BE2C (cell line): ENCODE data around the gene CCDC134.

ENCODE experiments used
- DNase-seq: peaks from one replicate; pipeline ENCODE4 v3.0.0-alpha.2; 2020
- H3K27me3 ChIP-seq: fragments of 250-450 bp; sonication (Bioruptor Pico); 2 replicates; pipeline ENCODE4 v1.5.1; 2020; ENCODE audit warnings: mild to moderate bottlenecking
- H3K36me3 ChIP-seq: fragments of 250-450 bp; sonication (Bioruptor Pico); 2 replicates; pipeline ENCODE4 v1.5.1; 2020; ENCODE audit warnings: mild to moderate bottlenecking
- H3K4me1 ChIP-seq: fragments of 250-450 bp; sonication (Bioruptor Pico); 2 replicates; pipeline ENCODE4 v1.5.1; 2020
- H3K4me3 ChIP-seq: 2 replicates; pipeline ENCODE4 v1.5.1; 2011; ENCODE audit warnings: low read depth, low read length
- H3K9me3 ChIP-seq: fragments of 250-450 bp; sonication (Bioruptor Pico); 2 replicates; pipeline ENCODE4 v1.5.1; 2020
- CTCF ChIP-seq: IDR thresholded peaks from 2 replicates; pipeline ENCODE4 v1.5.1; 2012; ENCODE audit warnings: mild to moderate bottlenecking, low read depth, low read length

CCDC134 gene

GRCh38 chr22:41818596-41818995 is 18.1 kb downstream of the CCDC134 start:
- H3K27me3 ChIP-seq: no peaks in the 10 kb centered on the region

GRCh38 chr22:41819257-41819656 is 18.8 kb downstream of the CCDC134 start:
- H3K36me3 ChIP-seq: peaks cover 3% of the 10 kb centered on the region
- TF ChIP-seq CTCF: no peak
- H3K4me3 ChIP-seq: no peak overlapping the region
- H3K4me1 ChIP-seq: peaks cover 5% of the 10 kb centered on the region
- DNase-seq: no peak
- H3K9me3 ChIP-seq: no peaks in the 10 kb centered on the region
- no peaks in the 10 kb centered on the region for H3K27me3 ChIP-seq

More at GRCh38 chr22:41818596-41818995, 18.1 kb downstream of the CCDC134 start:
- DNase-seq: no peak
- Histone ChIP-seq H3K36me3 (peaks cover 7% of the 10 kb centered on the region), H3K4me3 (no peak overlapping the region), H3K4me1 (peaks cover 5% of the 10 kb centered on the region), H3K9me3 (no peaks in the 10 kb centered on the region)
- no peak for TF ChIP-seq CTCF

- no peak overlapping the region for H3K4me3 ChIP-seq
- no peaks in the 10 kb centered on the region for H3K27me3 ChIP-seq
- no peaks in the 10 kb centered on the region for H3K9me3 ChIP-seq
- no peak for TF ChIP-seq CTCF
- DNase-seq: no peak
- H3K4me1 ChIP-seq: peaks cover 5% of the 10 kb centered on the region
- H3K36me3 ChIP-seq: peaks cover 3% of the 10 kb centered on the region
Measured at GRCh38 chr22:41820447-41820846, 20.0 kb downstream of the CCDC134 start.

- H3K4me3 ChIP-seq: no peak overlapping the region
- TF ChIP-seq CTCF: no peak
- peak; percentile 45 for DNase-seq
- H3K4me1 ChIP-seq: peaks cover 12% of the 10 kb centered on the region
- no peaks in the 10 kb centered on the region for H3K27me3 ChIP-seq
- no peaks in the 10 kb centered on the region for H3K9me3 ChIP-seq
- peaks cover 7% of the 10 kb centered on the region for H3K36me3 ChIP-seq
Measured at GRCh38 chr22:41821471-41822316, 21.2 kb downstream of the CCDC134 start.

- H3K9me3 ChIP-seq: no peaks in the 10 kb centered on the region
- peaks cover 18% of the 10 kb centered on the region for H3K4me1 ChIP-seq
- H3K36me3 ChIP-seq: peaks cover 7% of the 10 kb centered on the region
- no peaks in the 10 kb centered on the region for H3K27me3 ChIP-seq
- TF ChIP-seq CTCF: peak; percentile 64
- H3K4me3 ChIP-seq: no peak overlapping the region
- no peak for DNase-seq
Measured at GRCh38 chr22:41822317-41823057, 22.0 kb downstream of the CCDC134 start.

- no peak overlapping the region for H3K4me3 ChIP-seq
- peaks cover 28% of the 10 kb centered on the region for H3K4me1 ChIP-seq
- H3K27me3 ChIP-seq: no peaks in the 10 kb centered on the region
- no peak for TF ChIP-seq CTCF
- peaks cover 7% of the 10 kb centered on the region for H3K36me3 ChIP-seq
- H3K9me3 ChIP-seq: no peaks in the 10 kb centered on the region
- DNase-seq: no peak
Measured at GRCh38 chr22:41823797-41824196, 23.3 kb downstream of the CCDC134 start.
